Glutamatergic neuron (in vitro differentiated cells): ENCODE data around the gene FCN2. TPM values are rescaled to one million over a fixed set of nuclear protein-coding genes. Genes with fewer than 3 reads are reported as not detected.

Source experiments
- DNase-seq: peaks from one replicate; pipeline ENCODE4 v3.0.0; 2022
- H3K27ac Mint-ChIP-seq: one replicate; pipeline ENCODE4 v1.8.0; 2020; ENCODE audit warnings: mild to moderate bottlenecking, mixed read lengths, inconsistent platforms; ENCODE audit not compliant: unreplicated experiment
- H3K27me3 Mint-ChIP-seq: one replicate; pipeline ENCODE4 v1.8.0; 2020; ENCODE audit warnings: mild to moderate bottlenecking, moderate library complexity, mixed read lengths, inconsistent platforms; ENCODE audit not compliant: unreplicated experiment
- H3K36me3 Mint-ChIP-seq: one replicate; pipeline ENCODE4 v1.8.0; 2020; ENCODE audit warnings: mild to moderate bottlenecking, mixed read lengths, inconsistent platforms; ENCODE audit not compliant: unreplicated experiment
- H3K4me1 Mint-ChIP-seq: one replicate; pipeline ENCODE4 v1.8.0; 2020; ENCODE audit warnings: mild to moderate bottlenecking, low read depth, mixed read lengths, inconsistent platforms; ENCODE audit not compliant: unreplicated experiment
- H3K4me3 Mint-ChIP-seq: one replicate; pipeline ENCODE4 v1.8.0; 2020; ENCODE audit warnings: mild to moderate bottlenecking, mixed read lengths, inconsistent platforms; ENCODE audit not compliant: unreplicated experiment
- H3K9me3 Mint-ChIP-seq: one replicate; pipeline ENCODE4 v1.8.0; 2020; ENCODE audit warnings: mild to moderate bottlenecking, moderate library complexity, mixed read lengths, inconsistent platforms; ENCODE audit not compliant: unreplicated experiment
- CTCF ChIP-seq: fragments of 200-600 bp; sonication (generic); IDR thresholded peaks from one replicate; pipeline ENCODE4 v1.5.0; 2021; ENCODE audit not compliant: partially characterized antibody, unreplicated experiment
- total RNA-seq: library from RNA; stranded (reverse); fragmentation: NEBNext Ultra II Directional; extraction: Animal tissue kit (Norgen Biotek cat#: 25700); gene quantifications from one replicate; pipeline ENCODE4 v1.2.1, GENCODE V29; 2021; ENCODE audit not compliant: unreplicated experiment

Gene FCN2
- total RNA-seq, 1 donor from 2014 or later = not detected

DNA sequence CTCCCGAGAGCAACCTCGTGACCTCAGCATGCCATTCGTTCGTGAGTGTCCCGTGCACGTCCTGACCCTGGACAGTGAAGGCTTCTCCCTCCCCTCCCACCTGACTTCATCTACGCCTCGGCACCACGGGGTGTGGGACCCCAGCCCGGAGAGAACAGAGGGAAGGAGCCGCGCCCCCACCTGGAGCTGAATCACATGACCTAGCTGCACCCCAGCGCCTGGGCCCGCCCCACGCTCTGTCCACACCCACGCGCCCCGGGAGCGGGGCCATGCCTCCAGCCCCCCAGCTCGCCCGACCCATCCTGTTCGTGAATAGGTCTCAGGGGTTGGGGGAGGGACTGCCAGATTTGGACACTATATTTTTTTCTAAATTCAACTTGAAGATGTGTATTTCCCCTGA lies 38.3 kb upstream of the FCN2 start:
- no peaks in the 10 kb centered on the region for H3K36me3 Mint-ChIP-seq
- TF ChIP-seq CTCF = no peak
- DNase-seq = no peak
- peaks cover 3% of the 10 kb centered on the region for H3K27me3 Mint-ChIP-seq
- no peak overlapping the region for H3K4me3 Mint-ChIP-seq
- peaks cover 3% of the 10 kb centered on the region for H3K4me1 Mint-ChIP-seq
- H3K27ac Mint-ChIP-seq = no peak overlapping the region
- H3K9me3 Mint-ChIP-seq = no peaks in the 10 kb centered on the region

DNA sequence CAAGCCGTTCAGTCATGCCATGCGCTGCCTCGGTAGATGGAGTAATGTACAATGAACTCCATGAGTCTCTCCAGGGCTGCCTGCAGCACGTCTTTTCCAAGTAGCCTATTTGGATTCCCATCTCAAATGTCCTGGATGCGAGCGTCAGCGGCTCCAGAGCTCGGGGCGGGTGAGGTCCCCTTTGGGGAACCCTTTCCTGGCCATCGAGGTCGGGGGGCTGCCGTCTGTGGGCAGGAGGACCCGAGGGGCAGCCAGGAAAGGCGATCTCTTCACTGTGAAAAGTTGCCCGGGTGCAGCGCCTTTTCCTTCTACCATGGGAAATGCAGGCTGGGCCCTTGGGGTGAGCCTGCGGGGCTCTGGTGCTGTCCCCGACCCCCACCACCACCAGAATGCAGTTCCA lies 36.9 kb upstream of the FCN2 start:
- DNase-seq = no peak
- Mint-ChIP-seq H3K36me3 (no peaks in the 10 kb centered on the region), H3K9me3 (no peaks in the 10 kb centered on the region), H3K4me3 (no peak overlapping the region), H3K27me3 (no peaks in the 10 kb centered on the region), H3K4me1 (peaks cover 3% of the 10 kb centered on the region), H3K27ac (no peak overlapping the region)
- TF ChIP-seq CTCF = no peak

DNA sequence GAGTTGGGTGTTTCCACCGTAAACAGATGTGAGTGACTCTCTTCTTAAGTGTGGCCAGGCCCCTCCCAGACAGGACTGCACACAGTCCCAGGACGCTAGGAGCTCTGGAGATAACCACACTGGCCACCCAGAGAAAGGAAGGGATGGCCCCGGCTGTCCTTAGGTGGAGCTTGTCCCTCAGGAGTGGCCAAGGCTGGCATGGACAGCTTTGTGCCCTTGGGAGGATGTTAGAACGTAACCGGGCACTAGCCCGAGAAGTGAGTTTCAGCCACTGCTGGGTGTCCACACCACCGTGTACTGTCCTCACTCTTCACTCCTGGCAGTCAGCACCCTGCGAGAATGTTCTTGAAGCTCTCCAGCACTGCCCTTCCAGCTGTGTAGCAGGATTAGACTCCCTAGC lies 35.8 kb upstream of the FCN2 start:
- no peaks in the 10 kb centered on the region for H3K9me3 Mint-ChIP-seq
- DNase-seq = no peak
- H3K4me1 Mint-ChIP-seq = peaks cover 3% of the 10 kb centered on the region
- no peak for TF ChIP-seq CTCF
- no peaks in the 10 kb centered on the region for H3K27me3 Mint-ChIP-seq
- H3K4me3 Mint-ChIP-seq = no peak overlapping the region
- no peaks in the 10 kb centered on the region for H3K36me3 Mint-ChIP-seq
- H3K27ac Mint-ChIP-seq = no peak overlapping the region

GRCh38 chr9:134846187-134846586 lies 34.4 kb upstream of the FCN2 start:
- no peak for DNase-seq
- Mint-ChIP-seq H3K4me1 (peaks cover 3% of the 10 kb centered on the region), H3K4me3 (no peak overlapping the region), H3K27me3 (no peaks in the 10 kb centered on the region), H3K27ac (no peak overlapping the region), H3K36me3 (no peaks in the 10 kb centered on the region), H3K9me3 (peaks cover 3% of the 10 kb centered on the region)
- no peak for TF ChIP-seq CTCF

DNA sequence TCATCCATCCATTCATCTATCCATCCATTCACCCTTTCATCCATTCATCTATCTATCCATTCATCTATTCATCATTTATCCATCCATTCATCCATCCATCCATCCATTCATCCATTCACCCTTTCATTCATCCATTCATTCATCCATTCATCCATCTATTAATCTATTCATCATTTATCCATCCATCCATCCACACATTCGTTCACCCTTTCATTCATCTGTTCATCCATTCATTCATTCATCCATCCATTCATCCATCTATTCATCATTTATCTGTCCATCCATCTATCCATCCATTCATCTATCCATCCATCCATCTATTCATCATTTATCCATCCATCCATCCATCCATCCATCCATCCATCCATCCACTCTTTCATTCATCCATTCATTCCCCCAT lies 33.9 kb upstream of the FCN2 start:
- no peaks in the 10 kb centered on the region for H3K36me3 Mint-ChIP-seq
- no peaks in the 10 kb centered on the region for H3K27me3 Mint-ChIP-seq
- H3K9me3 Mint-ChIP-seq = peaks cover 3% of the 10 kb centered on the region
- no peak overlapping the region for H3K27ac Mint-ChIP-seq
- peaks cover 3% of the 10 kb centered on the region for H3K4me1 Mint-ChIP-seq
- TF ChIP-seq CTCF = no peak
- H3K4me3 Mint-ChIP-seq = no peak overlapping the region
- DNase-seq = no peak
